SW 1271 (cell line): ENCODE data around the gene PSME2.

Source experiments
- DNase-seq, 2 experiments: peaks; one replicate each; lab custom pipeline; 2025; lab: John Stamatoyannopoulos, UW

Gene PSME2

GRCh38 chr14:24179294-24179960, 33.0 kb upstream of the PSME2 start:
- DNase-seq = no peak

- DNase-seq = no peak
Measured at GRCh38 chr14:24178399-24179178, 32.2 kb upstream of the PSME2 start.

GRCh38 chr14:24177891-24178290, 31.5 kb upstream of the PSME2 start:
- DNase-seq = no peak

- DNase-seq = no peak
Measured at GRCh38 chr14:24177041-24177825, 30.8 kb upstream of the PSME2 start.

- no peak for DNase-seq
Measured at GRCh38 chr14:24176599-24176998, 30.2 kb upstream of the PSME2 start.

- no peak for DNase-seq
Measured at GRCh38 chr14:24172871-24173281, 26.5 kb upstream of the PSME2 start.

GRCh38 chr14:24172261-24172860, 26.0 kb upstream of the PSME2 start:
- no peak for DNase-seq

- DNase-seq = no peak
Measured at GRCh38 chr14:24171422-24172260, 25.2 kb upstream of the PSME2 start, which contains the start of gene REC8. Gene REC8, plus strand, starts transcription at chr14:24172080. Its CDS starts 473 bp downstream, at chr14:24172553.

GRCh38 chr14:24167469-24168114, 21.2 kb upstream of the PSME2 start:
- DNase-seq = no peak

- no peak for DNase-seq
Measured at GRCh38 chr14:24165785-24166184, 19.4 kb upstream of the PSME2 start.

- DNase-seq = no peak
Measured at GRCh38 chr14:24164518-24164991, 18.1 kb upstream of the PSME2 start.

GRCh38 chr14:24162093-24162492, 15.7 kb upstream of the PSME2 start:
- DNase-seq = no peak

- DNase-seq = peak; percentile 75 to 95
Measured at GRCh38 chr14:24160850-24161804, 14.7 kb upstream of the PSME2 start, which contains the start of gene IRF9. Gene IRF9, plus strand, starts transcription at chr14:24161265. Its CDS starts 880 bp downstream, at chr14:24162145.

GRCh38 chr14:24160499-24160849, 14.1 kb upstream of the PSME2 start:
- DNase-seq = no peak

- DNase-seq = no peak
Measured at GRCh38 chr14:24159777-24160498, 13.5 kb upstream of the PSME2 start.

- no peak for DNase-seq
Measured at GRCh38 chr14:24157331-24157730, 10.9 kb upstream of the PSME2 start.

GRCh38 chr14:24156840-24157239, 10.4 kb upstream of the PSME2 start:
- DNase-seq = no peak

GRCh38 chr14:24155100-24155499, 8.7 kb upstream of the PSME2 start:
- no peak for DNase-seq
